ENCODE measurements around the gene C11orf24.
A peak's percentile ranks its signal among the peaks of the same experiment; 100 is the strongest.

C11orf24 gene

GRCh38 chr11:68214173-68215086 lies 57.3 kb downstream of the C11orf24 start:
- TF ChIP-seq, protein P1, sequence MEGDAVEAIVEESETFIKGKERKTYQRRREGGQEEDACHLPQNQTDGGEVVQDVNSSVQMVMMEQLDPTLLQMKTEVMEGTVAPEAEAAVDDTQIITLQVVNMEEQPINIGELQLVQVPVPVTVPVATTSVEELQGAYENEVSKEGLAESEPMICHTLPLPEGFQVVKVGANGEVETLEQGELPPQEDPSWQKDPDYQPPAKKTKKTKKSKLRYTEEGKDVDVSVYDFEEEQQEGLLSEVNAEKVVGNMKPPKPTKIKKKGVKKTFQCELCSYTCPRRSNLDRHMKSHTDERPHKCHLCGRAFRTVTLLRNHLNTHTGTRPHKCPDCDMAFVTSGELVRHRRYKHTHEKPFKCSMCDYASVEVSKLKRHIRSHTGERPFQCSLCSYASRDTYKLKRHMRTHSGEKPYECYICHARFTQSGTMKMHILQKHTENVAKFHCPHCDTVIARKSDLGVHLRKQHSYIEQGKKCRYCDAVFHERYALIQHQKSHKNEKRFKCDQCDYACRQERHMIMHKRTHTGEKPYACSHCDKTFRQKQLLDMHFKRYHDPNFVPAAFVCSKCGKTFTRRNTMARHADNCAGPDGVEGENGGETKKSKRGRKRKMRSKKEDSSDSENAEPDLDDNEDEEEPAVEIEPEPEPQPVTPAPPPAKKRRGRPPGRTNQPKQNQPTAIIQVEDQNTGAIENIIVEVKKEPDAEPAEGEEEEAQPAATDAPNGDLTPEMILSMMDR (IDR thresholded peaks at IDR 0.05; ENCODE audit: extremely low read depth, missing control alignments), result no peak
- DNase-seq (ENCODE audit: low spot score), result no peak

DNA sequence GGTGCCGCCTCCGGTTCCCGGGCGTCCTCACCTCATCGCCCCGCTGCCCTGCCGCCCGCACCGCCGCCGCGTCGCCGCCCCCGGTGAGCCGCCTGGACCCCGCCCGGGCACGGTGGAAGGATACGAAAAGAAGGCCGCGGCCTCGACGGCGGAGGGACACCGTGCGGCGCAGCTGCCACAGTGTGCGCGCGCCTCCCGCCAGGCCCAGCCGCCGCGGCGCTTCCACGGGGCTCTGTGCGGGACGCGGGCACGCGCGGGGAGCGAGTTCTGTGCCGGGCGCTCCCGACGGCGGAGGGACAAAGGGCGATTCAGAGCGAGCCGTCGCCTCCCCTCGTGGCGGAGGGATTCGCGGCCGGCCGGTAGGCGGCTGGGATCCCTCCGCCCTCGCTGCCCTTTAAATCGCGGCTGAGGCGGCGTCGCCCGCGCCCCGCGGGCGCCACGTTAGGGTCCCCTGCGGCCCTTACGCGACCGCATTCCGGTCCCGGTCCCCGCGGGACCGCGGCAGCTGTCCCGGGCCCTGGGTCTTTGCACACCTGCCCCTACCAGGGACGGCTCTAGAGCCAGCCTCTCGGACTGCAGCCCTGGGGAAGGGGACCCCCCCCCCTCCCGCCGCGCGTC lies 58.1 kb downstream of the C11orf24 start:
- peak; percentile 93 for DNase-seq (ENCODE audit: low spot score)
- TF ChIP-seq, protein P1 (IDR thresholded peaks at IDR 0.05; ENCODE audit: extremely low read depth, missing control alignments), result no peak

DNA sequence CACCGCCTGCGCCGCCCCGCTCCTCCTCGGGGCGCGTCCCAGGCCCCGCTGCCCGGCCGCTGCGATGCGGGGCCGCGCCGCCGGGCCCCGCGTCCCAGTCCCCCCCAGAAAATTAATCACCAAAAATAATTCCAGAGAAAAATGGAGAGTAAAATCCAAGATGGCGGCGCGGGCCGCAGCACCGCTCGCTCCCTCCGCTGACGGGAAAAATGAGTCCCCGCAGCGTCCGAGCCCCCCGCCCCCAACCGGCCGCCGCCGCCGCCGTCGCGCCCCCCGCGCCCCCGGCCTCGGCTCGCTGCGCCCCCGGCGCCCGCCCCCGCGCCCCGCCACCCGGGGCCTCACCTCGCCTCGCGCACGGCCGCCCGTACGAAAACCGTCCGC lies 58.6 kb downstream of the C11orf24 start, which contains the start of gene KMT5B:
Gene KMT5B, minus strand, starts transcription at position 162 of the 381 bp plus-strand sequence. CDS start 23,220 bp downstream, outside the sequence.
- peak; percentile 76 for DNase-seq (ENCODE audit: low spot score)
- TF ChIP-seq, protein P1 (IDR thresholded peaks at IDR 0.05; ENCODE audit: extremely low read depth, missing control alignments), result no peak

DNA sequence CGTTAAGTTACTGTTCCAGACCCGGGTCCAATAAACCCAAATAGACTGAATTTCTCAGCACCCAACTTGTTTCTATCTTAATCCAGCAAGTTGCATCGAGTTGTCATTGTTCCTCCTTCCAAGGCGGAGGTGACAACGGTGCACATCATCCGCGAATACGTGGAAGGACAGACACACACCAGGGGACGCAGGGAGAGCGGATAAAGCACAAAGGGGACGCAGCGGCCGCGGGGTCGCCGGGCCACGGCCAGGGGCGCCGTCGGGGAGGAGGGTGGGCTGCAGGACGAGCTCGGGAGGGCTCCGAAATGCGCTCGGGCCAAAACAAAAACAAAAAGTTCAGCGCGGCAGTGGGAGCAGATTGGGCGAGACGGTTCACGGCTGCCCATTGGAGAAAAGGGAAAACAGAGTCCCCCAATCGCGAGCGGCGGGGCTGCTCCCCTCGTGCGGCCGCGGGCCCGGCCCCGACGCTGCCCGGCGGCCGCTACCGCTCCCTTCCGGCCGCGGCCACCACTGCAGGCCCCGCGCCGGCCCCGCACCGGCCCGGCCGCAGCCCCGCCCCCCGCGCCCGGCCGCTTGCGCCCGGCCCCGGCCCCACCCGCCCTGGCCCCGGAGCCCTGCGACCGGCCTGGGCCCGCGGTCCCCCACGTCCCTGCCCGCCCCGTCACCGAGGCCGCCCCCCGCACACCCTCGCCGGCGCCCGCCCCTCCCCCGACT lies 59.2 kb downstream of the C11orf24 start:
- TF ChIP-seq, protein P1 (IDR thresholded peaks at IDR 0.05; ENCODE audit: extremely low read depth, missing control alignments), result peak; percentile 48
- peak; percentile 92 for DNase-seq (ENCODE audit: low spot score)

- no peak for DNase-seq (ENCODE audit: low spot score)
- TF ChIP-seq, protein P1 (IDR thresholded peaks at IDR 0.05; ENCODE audit: extremely low read depth, missing control alignments), result no peak
These were observed 60.2 kb downstream of the C11orf24 start for GRCh38 chr11:68211546-68211945.

Measured in GM20000 (cell line).